Vagina (tissue), 2 donors: ENCODE results near the gene ANHX. TPM values are rescaled to one million over a fixed set of nuclear protein-coding genes. Genes with fewer than 3 reads are reported as not detected.

Experiments used
- DNase-seq, 2 donors: peaks; one replicate each; pipeline ENCODE4 v3.0.0-alpha.2; 2017; ENCODE audit errors: extremely low spot score in 2 of 2
- H3K27ac ChIP-seq: fragments of 200-600 bp; sonication (generic); one replicate; pipeline ENCODE4 v1.5.1; 2019
- H3K27me3 ChIP-seq: fragments of 200-600 bp; sonication (generic); one replicate; pipeline ENCODE4 v1.5.1; 2019
- H3K36me3 ChIP-seq, 2 donors: fragments of 200-600 bp; sonication (generic); one replicate each; pipeline ENCODE4 v1.5.1; 2017 to 2019
- H3K4me1 ChIP-seq: fragments of 200-600 bp; sonication (generic); one replicate; pipeline ENCODE4 v1.5.1; 2019
- H3K4me3 ChIP-seq, 2 donors: fragments of 200-600 bp; sonication (generic); 1 replicate in 1 of 2; 2 replicates in 1 of 2; pipeline ENCODE4 v1.5.1; 2016 to 2019
- H3K9me3 ChIP-seq: fragments of 200-600 bp; sonication (generic); one replicate; pipeline ENCODE4 v1.5.1; 2019
- POLR2A ChIP-seq, 2 donors: fragments of 450-650 bp; IDR thresholded peaks; one replicate each; pipeline ENCODE4 v1.6.1; 2017; ENCODE audit warnings: antibody characterized with exemption in 2 of 2, mild to moderate bottlenecking in 2 of 2, moderate library complexity in 2 of 2
- POLR2AphosphoS5 ChIP-seq, 2 donors: sonication (generic); formaldehyde crosslinking; IDR thresholded peaks; one replicate each; pipeline ENCODE4 v1.9.0; 2017; ENCODE audit warnings: antibody characterized with exemption in 2 of 2, mild to moderate bottlenecking in 2 of 2, low read depth in 1 of 2; ENCODE audit not compliant: insufficient read depth in 1 of 2
- intact Hi-C: fragments of 100-400 bp; cut with DNase I; formaldehyde crosslinking; loops from one replicate; pipeline ENCODE4 v1.15.1; 2023
- total RNA-seq: library from RNA; depleted of rRNA; stranded (reverse); fragments of >200 nt; gene quantifications from one replicate; pipeline ENCODE4 v1.2.3, GENCODE V29; 2016
- TF ChIP-seq, protein P1 (sequence below), 3 experiments: fragments of 450-650 bp in 2 of 3; fragments of 200-600 bp in 1 of 3; sonication (generic) in 1 of 3; IDR thresholded peaks; one replicate each; pipeline ENCODE4 v1.5.1; 2017 to 2019; ENCODE audit warnings: antibody characterized with exemption in 3 of 3, mild to moderate bottlenecking in 2 of 3, moderate library complexity in 2 of 3

ANHX gene
- total RNA-seq, 1 donor from 2014 or later, result not detected

DNA sequence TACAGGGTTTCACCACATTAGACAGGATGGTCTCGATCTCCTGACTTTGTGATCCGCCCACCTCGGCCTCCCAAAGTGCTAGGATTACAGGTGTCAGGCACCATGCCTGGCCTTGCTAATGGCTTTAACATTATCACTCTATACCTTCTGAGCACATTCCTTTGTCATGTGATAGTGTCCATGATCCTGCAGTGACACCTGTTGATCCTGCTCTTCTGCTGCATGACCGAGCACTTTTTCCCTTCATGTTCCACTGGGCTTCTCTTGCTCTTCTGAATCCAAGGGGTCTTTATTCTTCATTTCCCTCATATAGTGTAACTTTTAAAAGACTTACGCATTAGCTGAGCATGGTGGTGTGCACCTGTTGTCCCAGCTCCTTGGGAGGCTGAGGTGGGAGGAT lies 42.8 kb downstream of the ANHX start:
- TF ChIP-seq, protein P1, sequence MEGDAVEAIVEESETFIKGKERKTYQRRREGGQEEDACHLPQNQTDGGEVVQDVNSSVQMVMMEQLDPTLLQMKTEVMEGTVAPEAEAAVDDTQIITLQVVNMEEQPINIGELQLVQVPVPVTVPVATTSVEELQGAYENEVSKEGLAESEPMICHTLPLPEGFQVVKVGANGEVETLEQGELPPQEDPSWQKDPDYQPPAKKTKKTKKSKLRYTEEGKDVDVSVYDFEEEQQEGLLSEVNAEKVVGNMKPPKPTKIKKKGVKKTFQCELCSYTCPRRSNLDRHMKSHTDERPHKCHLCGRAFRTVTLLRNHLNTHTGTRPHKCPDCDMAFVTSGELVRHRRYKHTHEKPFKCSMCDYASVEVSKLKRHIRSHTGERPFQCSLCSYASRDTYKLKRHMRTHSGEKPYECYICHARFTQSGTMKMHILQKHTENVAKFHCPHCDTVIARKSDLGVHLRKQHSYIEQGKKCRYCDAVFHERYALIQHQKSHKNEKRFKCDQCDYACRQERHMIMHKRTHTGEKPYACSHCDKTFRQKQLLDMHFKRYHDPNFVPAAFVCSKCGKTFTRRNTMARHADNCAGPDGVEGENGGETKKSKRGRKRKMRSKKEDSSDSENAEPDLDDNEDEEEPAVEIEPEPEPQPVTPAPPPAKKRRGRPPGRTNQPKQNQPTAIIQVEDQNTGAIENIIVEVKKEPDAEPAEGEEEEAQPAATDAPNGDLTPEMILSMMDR (IDR thresholded peaks at IDR 0.05), result no peak
- TF ChIP-seq POLR2A (IDR thresholded peaks at IDR 0.05) (no peak), POLR2AphosphoS5 (IDR thresholded peaks at IDR 0.05; ENCODE audit: insufficient read depth in 1 of 2, low read depth in 1 of 2) (no peak)
- peaks cover 85% of the 10 kb centered on the region for H3K9me3 ChIP-seq
- H3K36me3 ChIP-seq, result peaks cover 33 to 92% of the 10 kb centered on the region in 2 donors
- H3K4me3 ChIP-seq, result no peak overlapping the region
- DNase-seq, result no peak
- no peaks in the 10 kb centered on the region for H3K4me1 ChIP-seq
- H3K27ac ChIP-seq, result no peak overlapping the region
- intact Hi-C loops, result no loop called here
- no peaks in the 10 kb centered on the region for H3K27me3 ChIP-seq

DNA sequence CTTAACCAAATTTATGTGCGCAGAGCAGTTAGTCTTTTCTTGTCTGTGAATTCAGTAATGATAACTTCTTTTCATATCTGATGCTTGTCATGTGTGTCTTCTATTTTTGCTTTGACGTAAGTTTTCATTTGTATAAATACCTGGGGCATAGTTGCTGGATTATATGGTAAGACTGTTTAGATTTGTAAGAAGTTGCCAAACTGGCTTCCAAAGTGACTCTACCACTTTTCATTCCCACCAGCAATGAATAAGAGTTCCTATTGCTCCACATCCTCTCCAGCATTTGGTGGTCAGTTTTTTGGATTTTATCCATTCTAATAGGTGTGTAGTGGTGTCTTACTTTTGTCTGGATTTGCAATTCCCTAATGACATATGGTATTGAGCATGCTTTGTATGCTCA lies 45.5 kb downstream of the ANHX start:
- Histone ChIP-seq H3K36me3 (peaks cover 37 to 100% of the 10 kb centered on the region in 2 donors), H3K9me3 (peaks cover 86% of the 10 kb centered on the region), H3K27ac (no peak overlapping the region), H3K27me3 (no peaks in the 10 kb centered on the region), H3K4me3 (no peak overlapping the region), H3K4me1 (no peaks in the 10 kb centered on the region)
- intact Hi-C loops, result no loop called here
- no peak for TF ChIP-seq POLR2AphosphoS5 (IDR thresholded peaks at IDR 0.05; ENCODE audit: insufficient read depth in 1 of 2, low read depth in 1 of 2)
- TF ChIP-seq, protein P1 (IDR thresholded peaks at IDR 0.05), result no peak
- no peak for TF ChIP-seq POLR2A (IDR thresholded peaks at IDR 0.05)
- no peak for DNase-seq

DNA sequence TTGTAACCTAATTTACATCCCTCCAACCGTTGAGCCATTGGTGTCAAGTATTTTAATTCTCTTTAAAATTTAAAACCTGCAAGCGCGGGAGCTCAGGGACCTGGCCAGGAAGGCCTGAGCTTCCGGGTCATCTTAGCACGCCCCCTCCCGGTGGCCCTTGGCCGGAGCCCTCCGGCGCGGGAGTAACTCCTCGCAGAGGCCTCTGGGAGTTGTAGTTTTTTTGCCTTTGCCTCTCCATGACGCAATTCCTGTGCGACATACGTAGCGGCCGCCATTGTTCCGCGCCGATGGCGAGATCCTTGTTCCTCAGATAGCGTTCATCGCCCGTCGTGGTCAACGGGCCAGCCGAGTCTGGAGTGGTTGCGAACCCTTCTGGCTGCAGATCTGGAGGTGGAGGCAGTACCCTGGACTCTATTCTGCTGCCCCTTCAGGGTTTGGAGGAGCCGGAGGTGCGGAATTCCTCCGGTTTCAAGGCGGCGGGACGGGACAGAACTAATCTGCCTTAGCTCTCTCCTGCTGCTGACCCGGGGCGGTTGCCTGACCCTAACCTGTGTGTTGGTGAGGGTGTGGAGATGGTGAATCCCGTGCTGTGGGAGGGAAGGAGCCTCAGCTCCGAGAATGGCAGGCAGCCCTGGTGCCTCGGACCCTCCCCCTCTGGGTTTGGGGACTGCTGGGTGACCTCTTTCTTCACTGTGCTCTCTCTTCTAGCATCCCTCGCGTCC lies 54.3 kb downstream of the ANHX start, which contains the start of gene ZNF268:
ZNF268 (plus strand) TSS at position 258 of the 722 bp plus-strand sequence. CDS start 503 bp downstream, outside the sequence.
- Histone ChIP-seq H3K27ac (peak within 1 kb of the TSS; percentile 47), H3K9me3 (peaks cover 6% of the 10 kb centered on the region)
- peak; percentile 78 to 99 for TF ChIP-seq POLR2AphosphoS5 (IDR thresholded peaks at IDR 0.05; ENCODE audit: insufficient read depth in 1 of 2, low read depth in 1 of 2)
- TF ChIP-seq, protein P1 (IDR thresholded peaks at IDR 0.05), result peak; percentile 55 to 72 (median 61)
- TF ChIP-seq POLR2A (IDR thresholded peaks at IDR 0.05), result no peak

DNA sequence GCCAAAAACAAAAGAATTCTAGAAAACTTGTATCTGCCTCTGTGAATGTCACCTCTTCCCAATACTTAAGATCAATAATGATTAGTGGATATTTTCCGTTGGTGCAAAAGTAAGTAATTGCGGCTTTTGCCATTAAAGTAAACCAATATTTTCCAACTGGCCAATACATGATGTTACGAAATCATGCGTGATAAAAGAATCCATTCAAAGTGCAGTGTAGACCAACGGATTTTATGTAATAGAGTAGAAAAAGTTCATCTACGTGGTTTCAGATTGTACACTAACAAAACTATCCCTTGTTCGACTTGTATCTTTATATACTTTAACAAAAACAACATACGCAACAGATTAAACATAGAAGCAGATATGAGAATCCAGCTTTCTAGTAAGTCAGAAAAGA lies 55.0 kb downstream of the ANHX start:
- Histone ChIP-seq H3K27ac (no peak overlapping the region), H3K4me3 (no peak overlapping the region), H3K4me1 (peaks cover 13% of the 10 kb centered on the region), H3K27me3 (no peaks in the 10 kb centered on the region), H3K9me3 (peaks cover 3% of the 10 kb centered on the region), H3K36me3 (peaks cover 0 to 33% of the 10 kb centered on the region in 2 donors)
- TF ChIP-seq, protein P1 (IDR thresholded peaks at IDR 0.05), result no peak
- TF ChIP-seq POLR2AphosphoS5 (IDR thresholded peaks at IDR 0.05; ENCODE audit: insufficient read depth in 1 of 2, low read depth in 1 of 2), result no peak
- no peak for TF ChIP-seq POLR2A (IDR thresholded peaks at IDR 0.05)
- intact Hi-C loops, result loop anchor here (1.0 kb wide), 1 partner anchor 100 kb away; the partner anchor contains the start of gene ZNF140
- DNase-seq, result no peak

More for the DNA sequence above, 54.3 kb downstream of the ANHX start, which contains the start of gene ZNF268:
- no peak for DNase-seq
- Histone ChIP-seq H3K4me3 (peak within 1 kb of the TSS; percentile 81 to 88), H3K36me3 (peaks cover 4 to 40% of the 10 kb centered on the region in 2 donors), H3K27me3 (no peaks in the 10 kb centered on the region), H3K4me1 (peaks cover 13% of the 10 kb centered on the region)
- intact Hi-C loops, result loop anchor here (1.0 kb wide), 1 partner anchor 101 kb away; the partner anchor contains the start of gene ZNF140

DNA sequence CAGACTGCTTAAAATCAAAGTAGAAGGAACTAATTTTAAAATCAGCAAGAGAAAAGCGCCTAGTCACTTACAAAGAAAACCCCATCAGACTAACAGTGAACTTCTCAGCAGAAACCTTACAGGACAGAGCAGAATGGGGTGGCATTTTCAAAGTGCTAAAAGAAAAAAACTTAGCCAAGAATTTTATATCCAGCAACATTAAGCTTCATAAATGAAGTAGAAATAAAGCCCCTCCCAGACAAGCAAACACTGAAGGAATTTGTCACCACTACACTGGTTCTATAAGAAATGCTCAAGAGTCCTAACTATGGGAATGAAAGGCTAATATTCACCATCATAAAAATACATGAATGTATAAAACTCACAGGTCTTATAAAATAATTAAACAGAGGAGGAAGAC lies 60.8 kb downstream of the ANHX start:
- H3K4me1 ChIP-seq, result no peaks in the 10 kb centered on the region
- H3K27ac ChIP-seq, result no peak overlapping the region
- no peak overlapping the region for H3K4me3 ChIP-seq
- H3K27me3 ChIP-seq, result no peaks in the 10 kb centered on the region
- no peak for TF ChIP-seq POLR2A (IDR thresholded peaks at IDR 0.05)
- TF ChIP-seq POLR2AphosphoS5 (IDR thresholded peaks at IDR 0.05; ENCODE audit: insufficient read depth in 1 of 2, low read depth in 1 of 2), result no peak
- TF ChIP-seq, protein P1 (IDR thresholded peaks at IDR 0.05), result no peak
- no peaks in the 10 kb centered on the region for H3K36me3 ChIP-seq
- intact Hi-C loops, result no loop called here
- no peak for DNase-seq
- H3K9me3 ChIP-seq, result peaks cover 7% of the 10 kb centered on the region
